GM13977 (cell line): ENCODE measurements around the gene PDPR.
A peak's percentile ranks its signal among the peaks of the same experiment; 100 is the strongest.
"Not testable (repeated sequence)": the region's sequence is repeated elsewhere in the genome, so short reads cannot be mapped to it uniquely, and the experiment has no call there.

ENCODE experiments used
- DNase-seq: peaks from one replicate; pipeline ENCODE4 v3.0.0; 2012; ENCODE audit warnings: low spot score
- in situ Hi-C: fragments of 300-500 bp; cut with MboI; formaldehyde crosslinking; loops from one replicate; pipeline ENCODE4 v1.12.0; 2022; ENCODE audit warnings: low sequenced_read_pairs, low pct_unique_long_range_greater_than_20kb, mixed read lengths, inconsistent platforms; ENCODE audit not compliant: unreplicated experiment

PDPR gene

GRCh38 chr16:70113982-70114826, at the start of gene PDPR:
TSS of gene PDPR (plus strand) at chr16:70114332. CDS start at chr16:70120493, 6,161 bp downstream.
- in situ Hi-C loops, result not testable (repeated sequence)
- DNase-seq, result peak; percentile 82

- in situ Hi-C loops, result not testable (repeated sequence)
- DNase-seq, result peak; percentile 16
Observed at GRCh38 chr16:70064841-70065370, 49.2 kb upstream of the PDPR start.

- in situ Hi-C loops, result not testable (repeated sequence)
Observed at GRCh38 chr16:70065376-70065745, 48.8 kb upstream of the PDPR start.

GRCh38 chr16:70065746-70066658, 48.1 kb upstream of the PDPR start:
- peak; percentile 91 for DNase-seq
- in situ Hi-C loops, result not testable (repeated sequence)

More at GRCh38 chr16:70065376-70065745, 48.8 kb upstream of the PDPR start:
- DNase-seq, result not testable (repeated sequence)

- in situ Hi-C loops, DNase-seq: not testable (repeated sequence)
Observed at GRCh38 chr16:70066751-70067150, 47.4 kb upstream of the PDPR start.

GRCh38 chr16:70079081-70079480, 35.1 kb upstream of the PDPR start:
- in situ Hi-C loops, DNase-seq: not testable (repeated sequence)

GRCh38 chr16:70081219-70081618, 32.9 kb upstream of the PDPR start:
- DNase-seq, in situ Hi-C loops: not testable (repeated sequence)

- DNase-seq, in situ Hi-C loops: not testable (repeated sequence)
Observed at GRCh38 chr16:70083931-70084330, 30.2 kb upstream of the PDPR start.

- in situ Hi-C loops, DNase-seq: not testable (repeated sequence)
Observed at GRCh38 chr16:70088160-70088559, 26.0 kb upstream of the PDPR start.

GRCh38 chr16:70088877-70089276, 25.3 kb upstream of the PDPR start:
- DNase-seq, in situ Hi-C loops: not testable (repeated sequence)

- in situ Hi-C loops, DNase-seq: not testable (repeated sequence)
Observed at GRCh38 chr16:70089289-70089688, 24.8 kb upstream of the PDPR start.

- in situ Hi-C loops, DNase-seq: not testable (repeated sequence)
Observed at GRCh38 chr16:70091104-70091503, 23.0 kb upstream of the PDPR start.

GRCh38 chr16:70094096-70094495, 20.0 kb upstream of the PDPR start:
- DNase-seq, in situ Hi-C loops: not testable (repeated sequence)

- DNase-seq, in situ Hi-C loops: not testable (repeated sequence)
Observed at GRCh38 chr16:70109583-70110279, 4.4 kb upstream of the PDPR start.

- in situ Hi-C loops, DNase-seq: not testable (repeated sequence)
Observed at GRCh38 chr16:70112162-70112561, 2.0 kb upstream of the PDPR start.

- DNase-seq, in situ Hi-C loops: not testable (repeated sequence)
Observed at GRCh38 chr16:70113599-70113981, 542 bp upstream of the PDPR start.

- peak; percentile 1 for DNase-seq
- in situ Hi-C loops, result not testable (repeated sequence)
Observed at GRCh38 chr16:70118354-70118753, 4.2 kb downstream of the PDPR start.
